GM18507 (cell line): ENCODE data around the gene OR5H2.

Source experiments
- DNase-seq: peaks from one replicate; pipeline ENCODE4 v3.0.0; 2011; ENCODE audit warnings: low read depth; ENCODE audit not compliant: insufficient read length; ENCODE audit errors: extremely low spot score
- FAIRE-seq: peaks from 2 replicates; lab custom pipeline; 2011; peaks lifted over from hg19 to GRCh38; lab: Jason Lieb, UNC

OR5H2 gene

GRCh38 chr3:98328933-98329332 is 46.6 kb downstream of the OR5H2 start:
- DNase-seq (no peak), FAIRE-seq (no peak)

- no peak for DNase-seq
- FAIRE-seq, result peak; percentile 87
These were observed 47.3 kb downstream of the OR5H2 start for GRCh38 chr3:98329392-98330124.

- FAIRE-seq, result no peak
These were observed 49.0 kb downstream of the OR5H2 start for GRCh38 chr3:98331329-98331728.

More at GRCh38 chr3:98331329-98331728, 49.0 kb downstream of the OR5H2 start:
- DNase-seq, result no peak
